ENCODE measurements around the gene EGFL8. TPM values are rescaled to one million over a fixed set of nuclear protein-coding genes. Genes with fewer than 3 reads are reported as not detected.
A peak's percentile ranks its signal among the peaks of the same experiment; 100 is the strongest.
"Not testable (repeated sequence)": the region's sequence is repeated elsewhere in the genome, so short reads cannot be mapped to it uniquely, and the experiment has no call there.

The EGFL8 gene
- total RNA-seq, 3 donors from 2014 or later = 10.2 to 19.6 (median 11.8) TPM

- TF ChIP-seq POLR2AphosphoS5 (IDR thresholded peaks at IDR 0.05) (no peak), CTCF (IDR thresholded peaks at IDR 0.05) (no peak), POLR2A (IDR thresholded peaks at IDR 0.05) (no peak)
- no peaks in the 10 kb centered on the region for H3K27me3 ChIP-seq
- no peaks in the 10 kb centered on the region for H3K9me3 ChIP-seq
- DNase-seq (ENCODE audit: low spot score in 2 of 2) = no peak
- intact Hi-C loops (cut with DNase I; ENCODE audit: low total_unique reads) = no loop called here
- H3K4me3 ChIP-seq = no peak within 1 kb of the TSS
- H3K36me3 ChIP-seq = no peaks in the 10 kb centered on the region
- H3K4me1 ChIP-seq = peaks cover 0 to 6% of the 10 kb centered on the region in 2 donors
- peak within 1 kb of the TSS; percentile 42 to 75 for H3K27ac ChIP-seq
Measured at GRCh38 chr6:32184084-32184640, 19.8 kb downstream of the EGFL8 start, which contains the start of gene AGER. TSS of gene AGER (minus strand) at chr6:32184253. CDS start at chr6:32184222, 31 bp downstream.

GRCh38 chr6:32185681-32186131 lies 21.3 kb downstream of the EGFL8 start:
- H3K4me1 ChIP-seq = not testable (repeated sequence)

GRCh38 chr6:32186151-32186840 lies 21.9 kb downstream of the EGFL8 start:
- H3K36me3 ChIP-seq; intact Hi-C loops (cut with DNase I; ENCODE audit: low total_unique reads); DNase-seq (ENCODE audit: low spot score in 2 of 2); H3K4me1 ChIP-seq; H3K27me3 ChIP-seq; H3K9me3 ChIP-seq; H3K4me3 ChIP-seq: not testable (repeated sequence)
- peak overlapping the region; percentile 97 to 98 for H3K27ac ChIP-seq

More at GRCh38 chr6:32185681-32186131, 21.3 kb downstream of the EGFL8 start:
- DNase-seq (ENCODE audit: low spot score in 2 of 2) = peak; percentile 74 to 79
- H3K36me3 ChIP-seq; H3K9me3 ChIP-seq; H3K4me3 ChIP-seq; intact Hi-C loops (cut with DNase I; ENCODE audit: low total_unique reads); H3K27me3 ChIP-seq: not testable (repeated sequence)
- peak overlapping the region; percentile 97 to 98 for H3K27ac ChIP-seq

- H3K36me3 ChIP-seq = no peaks in the 10 kb centered on the region
- H3K27me3 ChIP-seq = no peaks in the 10 kb centered on the region
- H3K27ac ChIP-seq = peak overlapping the region; percentile 97 to 98
- TF ChIP-seq CTCF (IDR thresholded peaks at IDR 0.05) (no peak), POLR2AphosphoS5 (IDR thresholded peaks at IDR 0.05) (no peak), POLR2A (IDR thresholded peaks at IDR 0.05) (no peak)
- intact Hi-C loops (cut with DNase I; ENCODE audit: low total_unique reads) = no loop called here
- no peak overlapping the region for H3K4me3 ChIP-seq
- DNase-seq (ENCODE audit: low spot score in 2 of 2) = no peak
- H3K9me3 ChIP-seq = no peaks in the 10 kb centered on the region
- H3K4me1 ChIP-seq = peaks cover 0 to 6% of the 10 kb centered on the region in 2 donors
Measured at GRCh38 chr6:32187009-32187709, 22.8 kb downstream of the EGFL8 start.

GRCh38 chr6:32187725-32188380 lies 23.5 kb downstream of the EGFL8 start:
- H3K36me3 ChIP-seq; H3K4me1 ChIP-seq; H3K9me3 ChIP-seq; DNase-seq (ENCODE audit: low spot score in 2 of 2); H3K27me3 ChIP-seq; intact Hi-C loops (cut with DNase I; ENCODE audit: low total_unique reads): not testable (repeated sequence)
- peak overlapping the region; percentile 97 to 98 for H3K27ac ChIP-seq
- H3K4me3 ChIP-seq = peak overlapping the region in 2 of 3 donors; percentile 74 to 76

GRCh38 chr6:32188381-32189068 lies 24.1 kb downstream of the EGFL8 start:
- intact Hi-C loops (cut with DNase I; ENCODE audit: low total_unique reads) = no loop called here
- Histone ChIP-seq H3K9me3 (no peaks in the 10 kb centered on the region), H3K4me1 (peaks cover 0 to 6% of the 10 kb centered on the region in 2 donors), H3K27ac (peak overlapping the region; percentile 97 to 98), H3K36me3 (no peaks in the 10 kb centered on the region), H3K27me3 (no peaks in the 10 kb centered on the region), H3K4me3 (peak overlapping the region; percentile 68 to 76 (median 74))
- peak in 1 of 3 donors; percentile 17 for TF ChIP-seq POLR2AphosphoS5 (IDR thresholded peaks at IDR 0.05)
- TF ChIP-seq CTCF (IDR thresholded peaks at IDR 0.05) = no peak
- peak; percentile 9 for TF ChIP-seq POLR2A (IDR thresholded peaks at IDR 0.05)
- no peak for DNase-seq (ENCODE audit: low spot score in 2 of 2)
